GM10266 (cell line): ENCODE data around the gene SLC12A6.

Experiments
- DNase-seq: peaks from one replicate; pipeline ENCODE4 v3.0.0; 2012; ENCODE audit errors: extremely low spot score
- TF ChIP-seq, protein P1 (sequence below): IDR thresholded peaks from 2 replicates; pipeline ENCODE4 v1.5.1; 2012; ENCODE audit warnings: mild to moderate bottlenecking, low read depth; ENCODE audit not compliant: control insufficient read depth, insufficient read depth; ENCODE audit errors: missing control alignments

SLC12A6 gene

GRCh38 chr15:34341381-34342212, 4.0 kb upstream of the SLC12A6 start:
- TF ChIP-seq, protein P1, sequence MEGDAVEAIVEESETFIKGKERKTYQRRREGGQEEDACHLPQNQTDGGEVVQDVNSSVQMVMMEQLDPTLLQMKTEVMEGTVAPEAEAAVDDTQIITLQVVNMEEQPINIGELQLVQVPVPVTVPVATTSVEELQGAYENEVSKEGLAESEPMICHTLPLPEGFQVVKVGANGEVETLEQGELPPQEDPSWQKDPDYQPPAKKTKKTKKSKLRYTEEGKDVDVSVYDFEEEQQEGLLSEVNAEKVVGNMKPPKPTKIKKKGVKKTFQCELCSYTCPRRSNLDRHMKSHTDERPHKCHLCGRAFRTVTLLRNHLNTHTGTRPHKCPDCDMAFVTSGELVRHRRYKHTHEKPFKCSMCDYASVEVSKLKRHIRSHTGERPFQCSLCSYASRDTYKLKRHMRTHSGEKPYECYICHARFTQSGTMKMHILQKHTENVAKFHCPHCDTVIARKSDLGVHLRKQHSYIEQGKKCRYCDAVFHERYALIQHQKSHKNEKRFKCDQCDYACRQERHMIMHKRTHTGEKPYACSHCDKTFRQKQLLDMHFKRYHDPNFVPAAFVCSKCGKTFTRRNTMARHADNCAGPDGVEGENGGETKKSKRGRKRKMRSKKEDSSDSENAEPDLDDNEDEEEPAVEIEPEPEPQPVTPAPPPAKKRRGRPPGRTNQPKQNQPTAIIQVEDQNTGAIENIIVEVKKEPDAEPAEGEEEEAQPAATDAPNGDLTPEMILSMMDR, result no peak
- DNase-seq, result no peak

- TF ChIP-seq, protein P1, result no peak
- no peak for DNase-seq
These were observed 2.4 kb upstream of the SLC12A6 start for GRCh38 chr15:34339946-34340345.

- no peak for DNase-seq
- TF ChIP-seq, protein P1, result no peak
These were observed 766 bp upstream of the SLC12A6 start for GRCh38 chr15:34338347-34338746.

DNA sequence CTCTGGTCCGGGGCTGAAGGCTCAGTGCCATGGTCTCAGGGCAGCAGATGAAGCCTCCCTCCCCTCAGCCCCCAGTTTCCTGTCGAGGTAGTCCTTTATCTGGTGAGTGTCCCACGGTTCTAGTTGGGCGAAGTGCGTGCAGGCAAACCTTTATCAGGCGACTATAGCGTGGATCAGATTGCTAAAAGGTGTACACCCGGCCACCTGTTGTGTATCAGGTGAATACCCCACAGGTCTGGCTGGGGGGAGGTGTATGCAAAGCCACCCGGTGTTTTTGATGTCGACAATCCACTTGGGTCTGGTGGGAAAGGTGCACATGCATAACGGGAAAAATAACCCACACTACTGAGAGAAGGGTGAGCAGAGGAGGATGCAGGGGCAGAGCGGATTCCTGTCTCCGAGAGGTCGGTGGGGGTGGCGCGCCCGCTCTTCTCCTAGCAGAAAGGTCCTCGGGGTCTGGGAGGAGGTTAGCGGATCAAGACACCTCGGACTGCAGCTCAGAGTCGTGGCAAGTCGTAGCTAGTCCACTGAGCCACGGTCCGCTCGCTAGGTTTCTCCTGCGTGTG, 507 bp downstream of the SLC12A6 start:
- TF ChIP-seq, protein P1, result no peak
- DNase-seq, result no peak

- no peak for DNase-seq
- TF ChIP-seq, protein P1, result no peak
These were observed 1.2 kb downstream of the SLC12A6 start for GRCh38 chr15:34336231-34336990.

GRCh38 chr15:34335176-34336032, 2.2 kb downstream of the SLC12A6 start:
- TF ChIP-seq, protein P1, result no peak
- no peak for DNase-seq
